ENCODE results near the gene ELK3.
A peak's percentile ranks its signal among the peaks of the same experiment; 100 is the strongest.
"Not testable (repeated sequence)": the region's sequence is repeated elsewhere in the genome, so short reads cannot be mapped to it uniquely, and the experiment has no call there.

Gene ELK3

DNA sequence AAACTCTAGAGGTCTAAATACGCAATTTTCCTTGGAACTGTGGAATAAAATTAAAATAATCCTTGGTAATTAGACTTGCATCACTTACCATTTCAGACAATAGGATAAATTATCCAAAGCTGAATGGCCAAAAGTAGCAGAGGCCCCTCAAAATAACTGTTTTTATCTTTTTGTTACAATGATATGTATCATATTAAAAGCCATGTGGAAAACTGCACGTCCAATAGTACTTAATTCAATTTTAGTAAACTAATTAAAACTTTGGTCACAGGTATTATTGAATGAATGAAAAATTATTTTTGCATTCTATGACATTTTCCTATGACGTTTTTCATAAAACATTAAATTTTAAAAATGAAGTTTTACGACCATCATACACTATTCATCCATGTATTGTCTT is 107.6 kb downstream of the ELK3 start:
- no peak overlapping the region for H3K4me2 ChIP-seq (ENCODE audit: low read length)
- H3K9me3 ChIP-seq (replicated peaks; ENCODE audit: low read length), result no peaks in the 10 kb centered on the region
- no peaks in the 10 kb centered on the region for H3K27me3 ChIP-seq (ENCODE audit: control insufficient read depth, insufficient read depth, low read length)
- peaks cover 31% of the 10 kb centered on the region for H3K36me3 ChIP-seq (ENCODE audit: insufficient read depth, low read length)
- no peaks in the 10 kb centered on the region for H3K4me1 ChIP-seq (ENCODE audit: control insufficient read depth, insufficient read depth, low read length)
- H3K4me3 ChIP-seq (ENCODE audit: low read length), result no peak overlapping the region
- no peak overlapping the region for H3K9ac ChIP-seq (ENCODE audit: low read depth, low read length)

DNA sequence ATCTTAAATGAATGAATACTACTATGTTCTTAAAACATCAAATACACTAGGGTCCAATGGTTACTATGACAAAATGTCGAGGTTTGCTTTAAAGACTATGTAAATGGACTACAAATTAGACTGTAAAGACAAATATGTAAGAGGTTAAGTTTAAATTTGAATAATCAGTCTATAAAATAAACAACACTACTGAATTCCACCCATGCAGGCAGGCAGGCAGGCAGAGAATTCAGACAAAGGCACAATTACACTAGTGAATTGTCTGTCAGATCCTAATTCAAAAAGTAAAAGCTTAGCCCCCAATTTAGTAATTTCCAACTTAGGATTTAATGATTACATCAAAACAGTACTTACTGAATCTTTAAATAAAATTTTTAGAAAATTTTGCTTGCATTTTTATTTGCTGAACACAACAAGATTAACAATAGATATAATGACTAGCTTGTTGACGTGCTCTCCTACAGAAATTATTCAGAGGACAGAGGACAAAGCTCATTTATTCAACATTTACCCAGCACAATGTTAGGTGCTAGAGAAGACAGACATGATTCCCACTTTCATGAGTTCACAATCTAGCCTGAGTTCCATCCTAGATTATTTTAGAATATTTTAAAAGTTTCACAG is 108.6 kb downstream of the ELK3 start:
- Histone ChIP-seq H3K9ac (ENCODE audit: low read depth, low read length) (no peak overlapping the region), H3K4me3 (ENCODE audit: low read length) (no peak overlapping the region), H3K4me2 (ENCODE audit: low read length) (no peak overlapping the region), H3K9me3 (replicated peaks; ENCODE audit: low read length) (no peaks in the 10 kb centered on the region), H3K4me1 (ENCODE audit: control insufficient read depth, insufficient read depth, low read length) (no peaks in the 10 kb centered on the region), H3K36me3 (ENCODE audit: insufficient read depth, low read length) (peaks cover 22% of the 10 kb centered on the region), H3K27me3 (ENCODE audit: control insufficient read depth, insufficient read depth, low read length) (no peaks in the 10 kb centered on the region)

DNA sequence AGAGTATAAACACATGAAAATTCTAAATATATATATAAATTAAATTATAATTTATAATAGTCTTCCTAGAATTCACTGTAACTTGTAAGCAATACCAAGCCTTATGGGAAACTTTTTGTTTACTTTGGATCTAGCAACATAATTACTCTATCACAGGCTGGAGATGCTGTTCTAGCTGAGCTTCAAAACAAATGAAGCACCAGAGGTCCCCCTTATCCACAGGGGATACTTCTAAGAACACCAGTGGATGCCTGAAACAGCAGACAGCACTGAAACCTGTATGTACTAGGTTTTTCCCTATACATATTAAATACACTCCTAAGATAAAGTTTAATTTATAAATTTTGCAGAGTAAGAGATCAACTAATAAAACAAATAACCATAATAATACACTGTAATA is 109.5 kb downstream of the ELK3 start:
- peaks cover 21% of the 10 kb centered on the region for H3K36me3 ChIP-seq (ENCODE audit: insufficient read depth, low read length)
- H3K9me3 ChIP-seq (replicated peaks; ENCODE audit: low read length), result no peaks in the 10 kb centered on the region
- no peak overlapping the region for H3K4me3 ChIP-seq (ENCODE audit: low read length)
- H3K27me3 ChIP-seq (ENCODE audit: control insufficient read depth, insufficient read depth, low read length), result no peaks in the 10 kb centered on the region
- no peaks in the 10 kb centered on the region for H3K4me1 ChIP-seq (ENCODE audit: control insufficient read depth, insufficient read depth, low read length)
- no peak overlapping the region for H3K9ac ChIP-seq (ENCODE audit: low read depth, low read length)
- no peak overlapping the region for H3K4me2 ChIP-seq (ENCODE audit: low read length)

DNA sequence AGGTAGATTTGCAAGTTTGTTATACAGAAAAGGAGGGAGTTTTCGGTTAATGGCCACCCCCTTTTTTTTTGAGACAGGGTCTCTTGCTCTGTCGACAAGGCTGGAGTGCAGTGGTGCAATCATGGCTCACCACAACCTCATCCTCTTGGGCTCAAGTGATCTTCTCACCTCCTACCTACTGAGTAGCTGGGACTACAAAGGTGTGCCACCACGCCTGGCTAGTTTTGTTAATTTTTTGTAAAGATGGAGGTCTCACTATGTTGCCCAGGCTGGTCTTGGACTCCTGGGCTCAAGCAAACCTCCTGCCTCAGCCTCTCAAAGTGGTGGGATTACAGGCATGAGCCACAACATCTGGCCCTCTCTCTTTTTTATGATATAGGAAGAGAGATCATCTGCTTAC is 111.5 kb downstream of the ELK3 start:
- no peaks in the 10 kb centered on the region for H3K4me1 ChIP-seq (ENCODE audit: control insufficient read depth, insufficient read depth, low read length)
- no peak overlapping the region for H3K4me2 ChIP-seq (ENCODE audit: low read length)
- peaks cover 16% of the 10 kb centered on the region for H3K36me3 ChIP-seq (ENCODE audit: insufficient read depth, low read length)
- no peak overlapping the region for H3K4me3 ChIP-seq (ENCODE audit: low read length)
- no peaks in the 10 kb centered on the region for H3K27me3 ChIP-seq (ENCODE audit: control insufficient read depth, insufficient read depth, low read length)
- no peak overlapping the region for H3K9ac ChIP-seq (ENCODE audit: low read depth, low read length)
- no peaks in the 10 kb centered on the region for H3K9me3 ChIP-seq (replicated peaks; ENCODE audit: low read length)

DNA sequence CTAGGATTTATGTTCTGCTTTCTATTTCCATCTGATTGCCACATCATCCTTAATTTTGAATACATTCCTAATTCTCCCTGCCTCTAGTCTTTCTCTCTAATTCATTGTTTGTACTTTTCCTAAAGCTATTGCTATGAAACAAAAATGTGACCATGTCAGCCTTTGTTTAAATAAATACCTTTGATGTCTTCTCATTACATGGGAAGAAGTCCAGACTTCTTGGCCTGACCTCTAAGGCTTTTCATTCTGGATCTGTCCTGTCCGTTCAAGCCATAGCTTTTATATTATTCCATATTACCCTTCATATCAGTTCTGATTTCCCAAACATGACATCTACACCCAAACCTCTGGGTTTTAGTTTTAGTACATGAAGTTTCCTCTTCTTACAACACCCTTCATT is 114.7 kb downstream of the ELK3 start:
- Histone ChIP-seq H3K9ac (ENCODE audit: low read depth, low read length) (no peak overlapping the region), H3K36me3 (ENCODE audit: insufficient read depth, low read length) (peaks cover 34% of the 10 kb centered on the region), H3K9me3 (replicated peaks; ENCODE audit: low read length) (no peaks in the 10 kb centered on the region), H3K4me2 (ENCODE audit: low read length) (no peak overlapping the region), H3K27me3 (ENCODE audit: control insufficient read depth, insufficient read depth, low read length) (no peaks in the 10 kb centered on the region), H3K4me3 (ENCODE audit: low read length) (no peak overlapping the region), H3K4me1 (ENCODE audit: control insufficient read depth, insufficient read depth, low read length) (no peaks in the 10 kb centered on the region)

DNA sequence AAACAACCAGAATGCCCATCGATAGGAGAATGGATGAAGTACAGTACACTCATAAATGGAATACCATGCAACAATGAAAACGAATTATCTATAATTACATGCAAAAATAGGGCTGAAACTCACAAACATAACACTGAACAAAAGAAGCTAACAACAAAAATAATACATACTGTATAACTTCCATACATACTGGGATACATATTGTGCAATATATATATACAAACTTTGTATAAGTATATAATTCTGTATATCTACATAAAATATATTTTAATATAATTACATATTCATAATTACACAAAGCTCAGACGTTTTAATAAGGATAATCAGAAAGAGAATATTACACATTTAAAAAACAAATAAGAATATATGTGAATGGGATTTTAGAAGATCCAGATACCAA is 115.9 kb downstream of the ELK3 start:
- H3K4me2 ChIP-seq (ENCODE audit: low read length), result no peak overlapping the region
- no peak overlapping the region for H3K9ac ChIP-seq (ENCODE audit: low read depth, low read length)
- no peak overlapping the region for H3K4me3 ChIP-seq (ENCODE audit: low read length)
- H3K4me1 ChIP-seq (ENCODE audit: control insufficient read depth, insufficient read depth, low read length), result peaks cover 9% of the 10 kb centered on the region
- H3K9me3 ChIP-seq (replicated peaks; ENCODE audit: low read length), result no peaks in the 10 kb centered on the region
- H3K27me3 ChIP-seq (ENCODE audit: control insufficient read depth, insufficient read depth, low read length), result no peaks in the 10 kb centered on the region
- peaks cover 34% of the 10 kb centered on the region for H3K36me3 ChIP-seq (ENCODE audit: insufficient read depth, low read length)

DNA sequence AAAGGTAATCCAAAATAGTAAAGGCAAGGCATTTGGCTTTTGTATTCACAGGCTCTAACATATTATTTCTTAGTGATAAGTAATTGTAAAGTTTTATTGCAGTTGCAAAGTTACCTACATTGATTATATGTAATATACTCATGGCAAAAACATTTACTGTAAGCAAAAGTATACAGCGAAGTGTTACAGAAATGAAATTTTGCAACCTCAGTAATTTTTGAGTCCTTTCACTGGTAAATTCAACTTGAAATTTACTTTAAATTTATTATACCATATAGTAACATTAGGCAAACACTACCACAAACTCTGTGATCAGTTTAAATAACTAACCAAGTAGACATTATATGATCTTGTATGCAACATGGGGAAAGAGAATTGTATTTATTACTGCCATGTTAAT is 117.0 kb downstream of the ELK3 start:
- Histone ChIP-seq H3K4me2 (ENCODE audit: low read length) (no peak overlapping the region), H3K4me1 (ENCODE audit: control insufficient read depth, insufficient read depth, low read length) (peaks cover 9% of the 10 kb centered on the region), H3K9ac (ENCODE audit: low read depth, low read length) (no peak overlapping the region), H3K27me3 (ENCODE audit: control insufficient read depth, insufficient read depth, low read length) (no peaks in the 10 kb centered on the region), H3K36me3 (ENCODE audit: insufficient read depth, low read length) (peaks cover 34% of the 10 kb centered on the region), H3K4me3 (ENCODE audit: low read length) (no peak overlapping the region), H3K9me3 (replicated peaks; ENCODE audit: low read length) (no peaks in the 10 kb centered on the region)

DNA sequence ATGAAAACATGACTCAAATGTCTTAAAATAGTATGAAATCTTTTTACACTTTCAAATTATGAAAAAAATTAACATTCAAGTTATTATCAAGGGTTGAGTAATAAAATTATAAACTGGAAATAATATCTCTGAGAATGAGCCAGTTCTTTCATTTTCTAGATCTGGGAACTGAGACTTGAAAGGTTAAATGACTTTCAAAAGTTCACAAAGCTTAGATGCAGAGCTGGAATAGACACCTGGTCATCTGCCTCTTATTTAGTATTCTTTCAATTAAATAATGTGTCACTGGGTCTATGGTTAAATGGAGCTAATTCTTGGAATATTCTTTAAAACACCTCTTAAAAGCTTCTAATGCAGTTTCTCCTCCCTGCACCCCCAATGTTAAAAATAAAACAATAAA is 119.4 kb downstream of the ELK3 start:
- Histone ChIP-seq H3K4me1 (ENCODE audit: control insufficient read depth, insufficient read depth, low read length) (peaks cover 9% of the 10 kb centered on the region), H3K9ac (ENCODE audit: low read depth, low read length) (no peak overlapping the region), H3K27me3 (ENCODE audit: control insufficient read depth, insufficient read depth, low read length) (no peaks in the 10 kb centered on the region), H3K9me3 (replicated peaks; ENCODE audit: low read length) (no peaks in the 10 kb centered on the region), H3K36me3 (ENCODE audit: insufficient read depth, low read length) (peaks cover 29% of the 10 kb centered on the region), H3K4me2 (ENCODE audit: low read length) (no peak overlapping the region), H3K4me3 (ENCODE audit: low read length) (no peak overlapping the region)

DNA sequence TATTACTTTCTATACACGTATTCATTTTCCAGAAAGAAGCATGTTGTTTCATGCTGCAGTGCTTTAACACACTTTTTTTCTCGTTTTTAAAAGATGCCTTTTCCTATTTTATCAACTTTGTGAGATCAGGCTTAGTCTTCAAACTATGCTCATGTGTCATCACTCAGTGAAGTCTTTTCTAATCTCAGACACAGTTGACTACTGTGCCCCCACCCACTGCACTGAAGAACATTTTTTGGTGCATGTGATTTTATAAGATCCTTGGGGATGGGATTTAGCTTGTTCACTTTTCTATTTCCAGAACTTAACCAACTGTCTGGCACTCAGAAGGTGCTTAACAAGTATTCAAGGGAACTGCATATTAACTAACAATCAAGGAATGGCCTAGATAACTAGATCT is 120.5 kb downstream of the ELK3 start:
- no peak overlapping the region for H3K4me3 ChIP-seq (ENCODE audit: low read length)
- no peaks in the 10 kb centered on the region for H3K27me3 ChIP-seq (ENCODE audit: control insufficient read depth, insufficient read depth, low read length)
- H3K9ac ChIP-seq (ENCODE audit: low read depth, low read length), result no peak overlapping the region
- H3K4me1 ChIP-seq (ENCODE audit: control insufficient read depth, insufficient read depth, low read length), result peaks cover 9% of the 10 kb centered on the region
- no peak overlapping the region for H3K4me2 ChIP-seq (ENCODE audit: low read length)
- H3K36me3 ChIP-seq (ENCODE audit: insufficient read depth, low read length), result peaks cover 26% of the 10 kb centered on the region
- no peaks in the 10 kb centered on the region for H3K9me3 ChIP-seq (replicated peaks; ENCODE audit: low read length)

DNA sequence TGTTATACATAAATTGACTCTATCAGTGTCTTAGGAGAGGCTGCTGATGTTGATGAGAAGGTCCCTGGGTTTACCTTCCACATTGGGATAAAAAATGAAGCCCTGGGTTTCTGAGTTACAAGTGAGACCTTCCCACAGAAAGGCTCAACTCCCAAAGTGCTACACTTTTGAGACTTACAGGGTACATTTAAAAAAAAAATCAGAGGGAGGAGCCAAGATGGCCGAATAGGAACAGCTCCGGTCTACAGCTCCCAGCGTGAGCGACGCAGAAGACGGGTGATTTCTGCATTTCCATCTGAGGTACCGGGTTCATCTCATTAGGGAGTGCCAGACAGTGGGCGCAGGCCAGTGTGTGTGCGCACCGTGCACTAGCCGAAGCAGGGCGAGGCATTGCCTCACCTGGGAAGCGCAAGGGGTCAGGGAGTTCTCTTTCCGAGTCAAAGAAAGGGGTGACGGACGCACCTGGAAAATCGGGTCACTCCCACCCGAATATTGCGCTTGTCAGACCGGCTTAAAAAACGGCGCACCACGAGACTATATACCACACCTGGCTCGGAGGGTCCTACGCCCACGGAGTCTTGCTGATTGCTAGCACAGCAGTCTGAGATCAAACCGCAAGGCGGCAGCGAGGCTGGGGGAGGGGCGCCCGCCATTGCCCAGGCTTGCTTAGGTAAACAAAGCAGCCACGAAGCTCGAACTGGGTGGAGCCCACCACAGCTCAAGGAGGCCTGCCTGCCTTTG is 121.7 kb downstream of the ELK3 start:
- not testable (repeated sequence) for H3K27me3 ChIP-seq (ENCODE audit: control insufficient read depth, insufficient read depth, low read length); H3K4me1 ChIP-seq (ENCODE audit: control insufficient read depth, insufficient read depth, low read length); H3K9ac ChIP-seq (ENCODE audit: low read depth, low read length); H3K4me3 ChIP-seq (ENCODE audit: low read length); H3K9me3 ChIP-seq (replicated peaks; ENCODE audit: low read length)
- peaks cover 21% of the 10 kb centered on the region for H3K36me3 ChIP-seq (ENCODE audit: insufficient read depth, low read length)
- peak overlapping the region; percentile 17 for H3K4me2 ChIP-seq (ENCODE audit: low read length)

DNA sequence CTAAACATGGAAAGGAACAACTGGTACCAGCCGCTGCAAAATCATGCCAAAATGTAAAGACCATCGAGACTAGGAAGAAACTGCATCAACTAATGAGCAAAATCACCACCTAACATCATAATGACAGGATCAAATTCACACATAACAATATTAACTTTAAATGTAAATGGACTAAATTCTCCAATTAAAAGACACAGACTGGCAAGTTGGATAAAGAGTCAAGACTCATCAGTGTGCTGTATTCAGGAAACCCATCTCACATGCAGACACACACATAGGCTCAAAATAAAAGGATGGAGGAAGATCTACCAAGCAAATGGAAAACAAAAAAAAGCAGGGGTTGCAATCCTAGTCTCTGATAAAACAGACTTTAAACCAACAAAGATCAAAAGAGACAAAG is 123.6 kb downstream of the ELK3 start:
- H3K9ac ChIP-seq (ENCODE audit: low read depth, low read length), result not testable (repeated sequence)

More for the DNA sequence above, 123.6 kb downstream of the ELK3 start:
- peaks cover 12% of the 10 kb centered on the region for H3K36me3 ChIP-seq (ENCODE audit: insufficient read depth, low read length)
- H3K27me3 ChIP-seq (ENCODE audit: control insufficient read depth, insufficient read depth, low read length); H3K4me1 ChIP-seq (ENCODE audit: control insufficient read depth, insufficient read depth, low read length); H3K4me2 ChIP-seq (ENCODE audit: low read length); H3K4me3 ChIP-seq (ENCODE audit: low read length); H3K9me3 ChIP-seq (replicated peaks; ENCODE audit: low read length): not testable (repeated sequence)
